DND-41 (cell line): ENCODE results near the gene DPYSL4.

Experiments
- ATAC-seq: fragments of 200-7000 bp; cut with Tn5 transposase; 3 replicates; pipeline ENCODE4 v1.9.1; 2021; ENCODE audit warnings: low read depth; ENCODE audit not compliant: insufficient read depth
- DNase-seq: peaks from one replicate; pipeline ENCODE4 v3.0.0-alpha.2; 2020
- H2AFZ ChIP-seq: 2 replicates; pipeline ENCODE4 v1.6.0; 2012; ENCODE audit warnings: low read depth, low read length
- H3K27ac ChIP-seq: 2 replicates; pipeline ENCODE4 v1.5.1; 2012; ENCODE audit warnings: low read length, inconsistent platforms
- H3K27me3 ChIP-seq: fragments of 200-600 bp; sonication (generic); 2 replicates; pipeline ENCODE4 v1.6.0; 2012; ENCODE audit warnings: low read length, mild to moderate bottlenecking, inconsistent platforms; ENCODE audit not compliant: insufficient read depth, poor library complexity
- H3K36me3 ChIP-seq: 2 replicates; pipeline ENCODE4 v1.5.1; 2012; ENCODE audit warnings: low read length, inconsistent platforms; ENCODE audit not compliant: insufficient read depth
- H3K4me1 ChIP-seq: 2 replicates; pipeline ENCODE4 v1.5.1; 2012; ENCODE audit warnings: mild to moderate bottlenecking, low read length; ENCODE audit not compliant: insufficient read depth
- H3K4me2 ChIP-seq: 2 replicates; pipeline ENCODE4 v1.6.0; 2012; ENCODE audit warnings: mild to moderate bottlenecking, moderate library complexity, low read length, inconsistent platforms; ENCODE audit not compliant: insufficient read depth
- H3K4me3 ChIP-seq, 2 experiments: fragments of 200-600 bp in 1 of 2; shearing (Covaris generic) in 1 of 2; 2 replicates each; pipeline ENCODE4 v1.5.1; 2012 to 2016; ENCODE audit warnings: inconsistent platforms in 2 of 2, low read length in 2 of 2, mild to moderate bottlenecking in 2 of 2, low read depth in 1 of 2, moderate library complexity in 1 of 2
- H3K79me2 ChIP-seq: 2 replicates; pipeline ENCODE4 v1.6.0; 2012; ENCODE audit warnings: low read length, inconsistent platforms; ENCODE audit not compliant: insufficient read depth
- H3K9ac ChIP-seq: 2 replicates; pipeline ENCODE4 v1.6.0; 2012; ENCODE audit warnings: low read depth, mild to moderate bottlenecking, inconsistent platforms, low read length, moderate library complexity
- H3K9me3 ChIP-seq: 2 replicates; pipeline ENCODE4 v1.5.1; 2012; ENCODE audit warnings: low read length, moderate library complexity, mild to moderate bottlenecking, inconsistent platforms; ENCODE audit not compliant: insufficient read depth, severe bottlenecking
- H4K20me1 ChIP-seq: 2 replicates; pipeline ENCODE4 v1.6.0; 2012; ENCODE audit warnings: low read length; ENCODE audit not compliant: insufficient read depth
- EZH2 ChIP-seq: IDR thresholded peaks from 3 replicates; pipeline ENCODE4 v1.6.1; 2012; ENCODE audit warnings: borderline replicate concordance, low read depth, mild to moderate bottlenecking, moderate library complexity, low read length, inconsistent platforms; ENCODE audit not compliant: severe bottlenecking
- TF ChIP-seq, protein P1 (sequence below): IDR thresholded peaks from 2 replicates; pipeline ENCODE4 v1.5.1; 2012; ENCODE audit warnings: borderline replicate concordance, low read length, moderate library complexity, mild to moderate bottlenecking; ENCODE audit not compliant: poor library complexity, severe bottlenecking; ENCODE audit errors: extremely low read depth

DPYSL4 gene

DNA sequence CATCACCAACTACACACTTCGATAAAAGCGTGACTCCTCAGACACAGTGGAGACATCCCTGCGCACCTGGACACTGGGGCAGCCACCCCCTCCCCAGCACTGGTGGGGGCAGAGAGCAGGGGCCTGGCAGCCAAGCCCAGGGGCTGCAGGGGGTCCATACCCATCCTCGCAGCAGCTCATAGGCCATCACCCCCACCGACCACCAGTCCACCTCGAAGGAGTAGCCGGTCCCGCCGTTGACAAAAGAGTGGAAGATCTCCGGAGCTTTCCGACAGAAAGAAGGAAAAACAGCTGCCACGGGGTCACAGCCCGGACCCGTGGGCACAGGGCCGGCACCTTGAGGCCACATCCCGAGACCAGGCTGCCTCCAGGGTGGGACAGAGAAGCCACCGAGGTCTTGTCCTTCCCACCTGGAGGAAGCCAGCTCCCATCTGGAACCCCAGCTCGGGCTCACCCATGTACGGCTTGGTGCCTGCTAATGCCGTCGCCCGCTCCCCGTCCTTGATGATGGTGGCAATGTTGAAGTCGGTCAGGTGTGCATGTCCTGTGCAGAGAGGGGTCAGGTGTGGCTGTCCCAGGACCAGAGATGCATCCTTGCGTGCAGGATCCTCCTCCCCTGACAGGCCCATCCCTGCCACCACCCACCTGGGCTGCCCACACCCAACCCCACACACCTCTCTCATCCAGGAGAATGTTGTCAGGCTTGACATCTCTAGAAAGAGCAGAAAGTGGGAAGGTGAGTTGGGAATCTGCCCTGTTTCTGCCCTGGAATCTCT is 38.5 kb downstream of the DPYSL4 start:
- no peaks in the 10 kb centered on the region for H3K27me3 ChIP-seq
- H3K4me2 ChIP-seq = no peak overlapping the region
- no peak for ATAC-seq
- H3K27ac ChIP-seq = no peak overlapping the region
- H3K79me2 ChIP-seq = no peaks in the 10 kb centered on the region
- H3K4me1 ChIP-seq = no peaks in the 10 kb centered on the region
- TF ChIP-seq EZH2 = no peak
- TF ChIP-seq, protein P1, sequence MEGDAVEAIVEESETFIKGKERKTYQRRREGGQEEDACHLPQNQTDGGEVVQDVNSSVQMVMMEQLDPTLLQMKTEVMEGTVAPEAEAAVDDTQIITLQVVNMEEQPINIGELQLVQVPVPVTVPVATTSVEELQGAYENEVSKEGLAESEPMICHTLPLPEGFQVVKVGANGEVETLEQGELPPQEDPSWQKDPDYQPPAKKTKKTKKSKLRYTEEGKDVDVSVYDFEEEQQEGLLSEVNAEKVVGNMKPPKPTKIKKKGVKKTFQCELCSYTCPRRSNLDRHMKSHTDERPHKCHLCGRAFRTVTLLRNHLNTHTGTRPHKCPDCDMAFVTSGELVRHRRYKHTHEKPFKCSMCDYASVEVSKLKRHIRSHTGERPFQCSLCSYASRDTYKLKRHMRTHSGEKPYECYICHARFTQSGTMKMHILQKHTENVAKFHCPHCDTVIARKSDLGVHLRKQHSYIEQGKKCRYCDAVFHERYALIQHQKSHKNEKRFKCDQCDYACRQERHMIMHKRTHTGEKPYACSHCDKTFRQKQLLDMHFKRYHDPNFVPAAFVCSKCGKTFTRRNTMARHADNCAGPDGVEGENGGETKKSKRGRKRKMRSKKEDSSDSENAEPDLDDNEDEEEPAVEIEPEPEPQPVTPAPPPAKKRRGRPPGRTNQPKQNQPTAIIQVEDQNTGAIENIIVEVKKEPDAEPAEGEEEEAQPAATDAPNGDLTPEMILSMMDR = no peak
- no peak for DNase-seq
- H2AFZ ChIP-seq = no peak overlapping the region
- no peak overlapping the region for H3K4me3 ChIP-seq
- H4K20me1 ChIP-seq = no peaks in the 10 kb centered on the region; the same call in 1 of the 2 replicates
- no peak overlapping the region for H3K9ac ChIP-seq
- H3K9me3 ChIP-seq = no peaks in the 10 kb centered on the region
- H3K36me3 ChIP-seq = no peaks in the 10 kb centered on the region

DNA sequence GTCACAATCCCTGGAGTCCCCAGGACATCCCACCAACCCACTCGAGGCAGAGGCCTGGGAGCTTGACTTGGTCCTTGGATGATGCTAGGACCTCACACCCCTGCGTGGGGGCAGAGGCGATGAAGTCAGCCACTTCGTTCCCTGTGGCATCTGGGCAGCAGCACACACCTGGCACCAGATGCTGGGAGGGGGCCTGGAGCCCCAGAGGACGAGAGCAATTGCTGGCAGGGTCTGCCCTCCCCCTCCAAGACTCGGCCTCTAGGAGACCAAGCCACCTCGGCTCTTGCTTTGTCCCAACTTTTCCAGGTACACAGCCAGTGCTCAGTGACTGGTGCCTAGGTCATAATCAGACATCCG is 39.1 kb downstream of the DPYSL4 start:
- no peak for ATAC-seq
- H3K4me2 ChIP-seq = no peak overlapping the region
- no peaks in the 10 kb centered on the region; the same call in 1 of the 2 replicates for H4K20me1 ChIP-seq

GRCh38 chr10:132226586-132227405 is 40.0 kb downstream of the DPYSL4 start:
- no peaks in the 10 kb centered on the region; the same call in 1 of the 2 replicates for H4K20me1 ChIP-seq
- no peak overlapping the region for H3K4me3 ChIP-seq
- no peaks in the 10 kb centered on the region for H3K9me3 ChIP-seq
- H3K27ac ChIP-seq = no peak overlapping the region
- no peak overlapping the region for H3K9ac ChIP-seq
- TF ChIP-seq EZH2 = no peak
- TF ChIP-seq, protein P1 = no peak
- no peaks in the 10 kb centered on the region for H3K4me1 ChIP-seq
- H3K27me3 ChIP-seq = no peaks in the 10 kb centered on the region
- no peak overlapping the region for H2AFZ ChIP-seq
- no peak overlapping the region for H3K4me2 ChIP-seq
- ATAC-seq = no peak
- no peaks in the 10 kb centered on the region for H3K36me3 ChIP-seq
- H3K79me2 ChIP-seq = no peaks in the 10 kb centered on the region
- no peak for DNase-seq

More for the DNA sequence above, 39.1 kb downstream of the DPYSL4 start:
- Histone ChIP-seq H3K9ac (no peak overlapping the region), H3K36me3 (no peaks in the 10 kb centered on the region), H2AFZ (no peak overlapping the region), H3K27ac (no peak overlapping the region), H3K9me3 (no peaks in the 10 kb centered on the region), H3K27me3 (no peaks in the 10 kb centered on the region), H3K4me1 (no peaks in the 10 kb centered on the region), H3K4me3 (no peak overlapping the region), H3K79me2 (no peaks in the 10 kb centered on the region)
- no peak for TF ChIP-seq EZH2
- TF ChIP-seq, protein P1 = no peak
- no peak for DNase-seq
